SK-N-SH treated with all-trans-retinoic acid at 6 μM for 48 hours (cell line): Measurements from ENCODE around the gene CDC42EP2.

Experiments used
- ARNTL ChIP-seq: fragments of 450-650 bp; formaldehyde crosslinking; IDR thresholded peaks from 2 replicates; pipeline ENCODE4 v1.5.0; 2020; ENCODE audit warnings: low read depth, mild to moderate bottlenecking, moderate library complexity, borderline replicate concordance
- BACH2 ChIP-seq: fragments of 250-450 bp; sonication (Bioruptor Pico); IDR thresholded peaks from 2 replicates; pipeline ENCODE4 v1.9.0; 2021; ENCODE audit warnings: mild to moderate bottlenecking, borderline replicate concordance
- CREB5 ChIP-seq: fragments of 250-450 bp; sonication (Bioruptor Pico); IDR thresholded peaks from 2 replicates; pipeline ENCODE4 v1.5.1; 2020; ENCODE audit warnings: low read depth, mild to moderate bottlenecking, moderate library complexity
- ESRRG ChIP-seq: fragments of 250-450 bp; sonication (Bioruptor Pico); IDR thresholded peaks from 2 replicates; pipeline ENCODE4 v1.6.1; 2021; ENCODE audit warnings: mild to moderate bottlenecking
- GLIS3 ChIP-seq: fragments of 250-450 bp; sonication (Bioruptor Pico); IDR thresholded peaks from 2 replicates; pipeline ENCODE4 v1.5.0; 2020; ENCODE audit warnings: mild to moderate bottlenecking, moderate library complexity
- PATZ1 ChIP-seq: fragments of 250-450 bp; sonication (Bioruptor Pico); IDR thresholded peaks from 2 replicates; pipeline ENCODE4 v1.8.0; 2020; ENCODE audit warnings: mild to moderate bottlenecking, moderate library complexity, borderline replicate concordance
- PPARA ChIP-seq: fragments of 250-450 bp; sonication (Bioruptor Pico); IDR thresholded peaks from 2 replicates; pipeline ENCODE4 v1.5.0; 2020; ENCODE audit warnings: mild to moderate bottlenecking, borderline replicate concordance
- RARB ChIP-seq: fragments of 250-450 bp; sonication (Bioruptor Pico); IDR thresholded peaks from 2 replicates; pipeline ENCODE4 v1.8.0; 2021; ENCODE audit warnings: mild to moderate bottlenecking, moderate library complexity
- SNAI2 ChIP-seq: fragments of 250-450 bp; sonication (Bioruptor Pico); IDR thresholded peaks from 2 replicates; pipeline ENCODE4 v1.5.0; 2020; ENCODE audit warnings: mild to moderate bottlenecking, moderate library complexity
- TCF4 ChIP-seq: fragments of 250-450 bp; sonication (Bioruptor Pico); IDR thresholded peaks from 2 replicates; pipeline ENCODE4 v1.8.0; 2021; ENCODE audit warnings: mild to moderate bottlenecking, moderate library complexity, borderline replicate concordance
- ZFP3 ChIP-seq: fragments of 250-450 bp; sonication (Bioruptor Pico); IDR thresholded peaks from 2 replicates; pipeline ENCODE4 v1.5.0; 2020; ENCODE audit warnings: mild to moderate bottlenecking, moderate library complexity
- ZFP30 ChIP-seq: fragments of 450-650 bp; formaldehyde crosslinking; IDR thresholded peaks from 2 replicates; pipeline ENCODE4 v1.5.0; 2022; ENCODE audit warnings: mild to moderate bottlenecking, moderate library complexity
- ZNF70 ChIP-seq: fragments of 450-650 bp; formaldehyde crosslinking; IDR thresholded peaks from 2 replicates; pipeline ENCODE4 v1.5.0; 2020; ENCODE audit warnings: mild to moderate bottlenecking, moderate library complexity
- ZNF8 ChIP-seq: fragments of 450-650 bp; formaldehyde crosslinking; IDR thresholded peaks from 2 replicates; pipeline ENCODE4 v1.5.0; 2020; ENCODE audit warnings: mild to moderate bottlenecking, moderate library complexity

- no peak for TF ChIP-seq BACH2 (CRISPR knock-in tag)
- no peak for TF ChIP-seq ZFP3 (CRISPR knock-in tag)
- TF ChIP-seq TCF4 (CRISPR knock-in tag): no peak
- TF ChIP-seq ZFP30 (CRISPR knock-in tag): no peak
- TF ChIP-seq PPARA: no peak
- TF ChIP-seq PATZ1 (CRISPR knock-in tag): no peak
- no peak for TF ChIP-seq SNAI2
- no peak for TF ChIP-seq ZNF8
- TF ChIP-seq RARB (CRISPR knock-in tag): no peak
- no peak for TF ChIP-seq ZNF70 (CRISPR knock-in tag)
- no peak for TF ChIP-seq ARNTL
- no peak for TF ChIP-seq CREB5 (CRISPR knock-in tag)
- TF ChIP-seq ESRRG (CRISPR knock-in tag): no peak
- TF ChIP-seq GLIS3 (CRISPR knock-in tag): no peak
These were observed 6.4 kb downstream of the CDC42EP2 start for GRCh38 chr11:65321076-65321475.
